Measurements from ENCODE around the gene C1orf210.

C1orf210 gene

GRCh38 chr1:43285269-43285990 is at the start of gene C1orf210:
Gene C1orf210 (minus strand): TSS chr1:43285581. CDS start chr1:43283270, 2,311 bp downstream.
- DNase-seq = no peak

GRCh38 chr1:43334453-43335205 is 49.2 kb upstream of the C1orf210 start:
- no peak for DNase-seq

- DNase-seq = no peak
These were observed 46.3 kb upstream of the C1orf210 start for GRCh38 chr1:43331688-43332087.

DNA sequence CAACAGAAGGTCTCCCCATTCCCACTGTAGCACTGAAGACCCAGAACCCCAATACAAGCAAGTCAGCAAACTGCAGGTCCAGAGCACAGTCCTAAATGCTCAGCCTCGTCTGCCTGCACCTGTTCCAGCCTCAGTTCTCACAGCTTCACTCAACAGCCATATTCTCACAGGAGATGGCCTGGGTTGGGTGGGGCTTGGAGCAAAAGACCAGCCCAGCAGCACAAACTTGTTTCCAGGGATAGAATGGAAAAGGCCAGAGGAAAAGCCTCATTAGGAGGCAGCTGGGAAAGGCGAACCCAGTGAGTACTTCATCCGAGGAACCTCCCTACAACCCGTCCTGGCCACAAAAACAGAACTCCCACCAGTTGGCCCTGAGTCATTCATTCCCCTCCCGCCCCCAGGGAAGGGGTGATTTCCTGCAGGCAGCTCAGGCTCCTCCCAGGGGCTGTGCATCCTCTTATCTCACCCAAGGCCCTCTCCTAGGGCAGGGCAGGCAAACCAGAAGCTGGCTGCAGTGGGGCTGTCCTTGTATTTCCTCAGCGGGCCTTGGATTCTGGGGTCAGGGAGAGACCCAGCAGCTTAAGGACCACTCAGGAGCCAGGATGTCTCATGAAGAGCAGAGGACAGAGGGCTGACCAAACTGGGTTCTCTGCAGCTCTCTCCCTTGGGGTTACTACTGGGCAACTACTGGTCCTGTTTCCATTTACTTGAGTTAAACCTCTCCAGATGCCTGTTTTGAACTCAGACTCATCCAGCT is 44.8 kb upstream of the C1orf210 start:
- DNase-seq = peak; percentile 49 to 52

- DNase-seq = no peak
These were observed 42.3 kb upstream of the C1orf210 start for GRCh38 chr1:43327549-43328292.

DNA sequence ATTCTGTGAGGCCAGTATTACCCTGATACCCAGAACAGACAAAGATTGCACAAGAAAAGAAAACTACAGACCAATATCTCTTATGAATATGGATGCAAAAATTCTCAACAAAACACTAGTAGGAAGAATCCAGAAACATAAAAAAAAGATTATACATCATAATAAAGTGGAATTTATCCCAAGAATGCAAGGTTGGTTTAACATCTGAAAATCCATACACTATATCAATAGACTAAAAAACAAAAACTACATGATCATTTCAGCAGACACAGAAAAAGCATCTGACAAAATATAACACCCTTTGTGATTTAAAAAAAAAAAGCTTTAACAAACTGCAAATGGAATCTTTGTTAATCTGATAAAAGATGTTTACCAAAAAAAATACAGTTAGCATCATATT is 40.0 kb upstream of the C1orf210 start:
- DNase-seq = no peak

GRCh38 chr1:43324810-43325209 is 39.4 kb upstream of the C1orf210 start:
- DNase-seq = no peak

GRCh38 chr1:43322506-43322905 is 37.1 kb upstream of the C1orf210 start:
- DNase-seq = no peak

- no peak for DNase-seq
These were observed 36.0 kb upstream of the C1orf210 start for GRCh38 chr1:43321331-43321891.

DNA sequence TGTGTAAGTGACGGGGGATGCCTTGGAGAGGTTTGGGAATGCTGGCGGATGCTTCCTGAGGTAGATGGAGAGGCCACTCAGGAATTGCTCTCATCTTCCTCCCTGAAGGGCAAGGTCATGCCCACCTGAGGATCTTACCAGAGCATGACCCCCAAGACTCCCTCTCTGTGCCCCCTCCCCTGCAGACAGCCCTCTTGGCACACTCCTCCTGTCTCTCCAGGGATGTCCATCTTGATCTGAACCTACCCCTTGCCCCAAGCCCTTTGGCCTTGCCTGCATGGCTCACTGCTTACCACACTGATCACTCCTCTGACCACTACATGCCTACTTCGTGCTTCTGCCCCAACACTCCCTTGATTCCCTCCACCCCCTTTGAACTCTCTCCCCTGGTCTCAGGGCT is 34.4 kb upstream of the C1orf210 start:
- DNase-seq = no peak

DNA sequence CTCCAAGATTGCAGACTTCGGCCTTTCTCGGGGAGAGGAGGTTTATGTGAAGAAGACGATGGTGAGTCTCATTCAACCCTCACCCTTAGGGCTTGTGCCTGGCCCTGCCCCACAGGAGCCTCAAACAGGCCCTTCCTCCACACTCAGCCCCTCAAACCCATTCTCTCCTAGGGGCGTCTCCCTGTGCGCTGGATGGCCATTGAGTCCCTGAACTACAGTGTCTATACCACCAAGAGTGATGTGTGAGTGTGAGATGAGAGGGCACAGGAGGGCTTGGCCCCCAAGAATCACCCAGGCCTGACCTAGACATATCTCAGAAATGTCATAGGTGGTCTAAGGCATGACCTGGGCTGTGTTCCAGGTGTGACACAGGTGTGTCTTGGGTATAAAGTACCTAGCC is 33.9 kb upstream of the C1orf210 start:
- no peak for DNase-seq

DNA sequence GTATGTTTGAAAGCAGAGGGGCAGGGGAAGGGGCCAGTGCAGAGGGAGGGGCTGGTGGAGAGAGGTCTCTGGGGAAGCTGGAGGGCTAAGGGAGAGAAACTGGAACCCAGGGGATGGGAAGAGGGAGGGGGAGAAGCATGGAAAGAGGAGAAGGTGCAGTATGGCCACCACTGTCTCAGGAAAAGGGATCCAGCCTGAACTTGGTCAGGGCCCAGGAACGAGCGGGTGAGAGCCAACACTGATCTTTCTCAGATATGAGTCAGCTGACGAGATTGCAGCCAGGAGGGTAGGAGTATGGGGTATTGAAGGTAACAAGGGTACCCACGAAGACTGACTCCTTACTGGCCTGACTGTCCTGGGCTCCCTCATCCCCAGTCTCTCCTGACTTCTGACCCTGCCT is 33.5 kb upstream of the C1orf210 start:
- DNase-seq = no peak

GRCh38 chr1:43317817-43318471 is 32.6 kb upstream of the C1orf210 start:
- no peak for DNase-seq

GRCh38 chr1:43316738-43317520 is 31.5 kb upstream of the C1orf210 start:
- no peak for DNase-seq

DNA sequence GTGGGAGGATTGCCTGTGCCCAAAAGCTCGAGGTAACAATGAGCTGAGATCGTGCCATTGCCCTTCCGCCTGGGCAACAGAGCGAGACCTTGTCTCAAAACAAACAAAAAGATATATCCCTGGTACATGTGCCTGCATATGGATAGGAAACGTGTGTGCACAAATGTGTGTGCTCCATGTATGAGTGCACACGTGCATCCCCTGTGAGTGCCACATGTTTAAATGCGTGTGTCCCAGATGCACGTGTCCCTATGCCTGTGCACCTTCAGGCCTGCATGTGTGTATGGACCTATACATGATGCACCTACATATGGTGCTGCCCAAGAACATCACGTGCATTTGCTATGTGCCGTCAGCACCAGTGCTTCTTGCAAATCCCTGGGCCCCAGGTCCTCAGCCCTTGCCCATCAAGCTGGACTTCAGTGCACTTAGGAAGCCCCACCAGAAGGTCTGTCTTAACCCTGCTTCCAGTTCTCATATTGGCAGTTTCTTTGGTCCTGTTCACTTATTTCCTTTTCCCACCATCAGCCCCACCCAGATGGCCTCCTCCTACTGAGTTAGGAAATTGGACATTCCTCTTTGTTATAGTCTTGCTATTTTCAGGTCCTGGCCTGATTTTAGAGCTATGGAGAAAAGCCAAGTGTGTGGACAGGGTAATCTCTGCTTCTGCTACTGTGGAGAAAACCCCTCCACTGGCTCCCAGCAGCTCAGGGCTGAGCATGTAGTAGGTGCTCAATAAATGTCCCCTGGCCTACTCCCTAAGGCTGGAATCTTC is 30.8 kb upstream of the C1orf210 start:
- no peak for DNase-seq

GRCh38 chr1:43315481-43315880 is 30.1 kb upstream of the C1orf210 start:
- DNase-seq = no peak

DNA sequence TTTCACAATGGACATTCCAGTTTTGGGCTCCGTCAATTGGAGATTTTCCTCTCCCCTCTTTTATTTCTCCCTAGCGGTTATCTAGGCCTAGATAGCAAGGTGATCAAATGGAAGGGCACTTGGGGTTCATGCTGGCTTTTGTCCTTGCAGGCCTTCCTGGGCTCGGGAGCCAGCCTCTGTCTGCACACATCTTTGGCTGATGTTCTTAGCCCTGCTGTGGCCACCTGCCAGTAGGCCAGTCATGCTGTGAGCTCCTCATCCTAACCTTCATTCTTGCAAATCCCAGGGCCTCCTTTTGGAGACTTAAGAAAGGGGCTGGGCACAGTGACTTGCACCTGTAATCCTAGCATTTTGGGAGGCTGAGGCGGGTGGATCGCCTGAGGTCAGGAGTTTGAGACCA is 28.9 kb upstream of the C1orf210 start:
- DNase-seq = no peak

DNA sequence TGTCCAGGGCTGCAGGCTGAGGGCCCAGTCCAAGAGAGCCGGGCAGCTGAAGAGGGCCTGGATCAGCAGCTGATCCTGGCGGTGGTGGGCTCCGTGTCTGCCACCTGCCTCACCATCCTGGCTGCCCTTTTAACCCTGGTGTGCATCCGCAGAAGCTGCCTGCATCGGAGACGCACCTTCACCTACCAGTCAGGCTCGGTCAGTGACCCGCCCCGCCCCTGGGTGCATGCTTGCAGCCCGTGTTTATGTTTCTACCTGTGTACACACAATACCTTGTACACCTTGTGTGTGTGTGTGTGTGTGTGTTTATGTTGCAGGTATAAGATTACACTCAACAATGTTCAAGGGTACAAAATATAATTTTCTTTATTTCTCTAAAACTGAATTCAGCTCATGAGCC is 28.4 kb upstream of the C1orf210 start:
- DNase-seq = no peak

GRCh38 chr1:43312663-43313515 is 27.5 kb upstream of the C1orf210 start:
- no peak for DNase-seq

Measured in stimulated activated CD4-positive, alpha-beta T cell treated with anti-CD3 and anti-CD28 coated beads, Interleukin-2, amount 100 ng/mL, for 48 hours (primary cell).